Effector memory CD4-positive, alpha-beta T cell (primary cell): ENCODE measurements around the gene SEZ6L2.
"Not testable (repeated sequence)": the region's sequence is repeated elsewhere in the genome, so short reads cannot be mapped to it uniquely, and the experiment has no call there.

Experiments
- DNase-seq, 3 donors: peaks; one replicate each; pipeline ENCODE4 v3.0.0-alpha.2; 2020
- H3K27ac ChIP-seq: 2 replicates; pipeline ENCODE4 v1.7.0; 2013; ENCODE audit warnings: mild to moderate bottlenecking, low read length, moderate library complexity; ENCODE audit not compliant: insufficient read depth, poor library complexity, severe bottlenecking
- H3K27me3 ChIP-seq: replicated peaks from 2 replicates; pipeline ENCODE4 v1.7.0; 2013; ENCODE audit warnings: mild to moderate bottlenecking, low read length; ENCODE audit not compliant: insufficient read depth, control insufficient read depth, poor library complexity, severe bottlenecking
- H3K36me3 ChIP-seq: 2 replicates; pipeline ENCODE4 v1.7.0; 2013; ENCODE audit warnings: mild to moderate bottlenecking, low read length, moderate library complexity; ENCODE audit not compliant: control insufficient read depth, insufficient read depth
- H3K4me1 ChIP-seq: 2 replicates; pipeline ENCODE4 v1.7.0; 2013; ENCODE audit warnings: low read length, mild to moderate bottlenecking; ENCODE audit not compliant: control insufficient read depth, insufficient read depth, poor library complexity, severe bottlenecking
- H3K4me3 ChIP-seq: 2 replicates; pipeline ENCODE4 v1.7.0; 2013; ENCODE audit warnings: low read length, low read depth, mild to moderate bottlenecking; ENCODE audit not compliant: insufficient read depth, poor library complexity, severe bottlenecking
- H3K9me3 ChIP-seq: 2 replicates; pipeline ENCODE4 v1.7.0; 2013; ENCODE audit warnings: mild to moderate bottlenecking, low read length, moderate library complexity; ENCODE audit not compliant: control insufficient read depth

Gene SEZ6L2

DNA sequence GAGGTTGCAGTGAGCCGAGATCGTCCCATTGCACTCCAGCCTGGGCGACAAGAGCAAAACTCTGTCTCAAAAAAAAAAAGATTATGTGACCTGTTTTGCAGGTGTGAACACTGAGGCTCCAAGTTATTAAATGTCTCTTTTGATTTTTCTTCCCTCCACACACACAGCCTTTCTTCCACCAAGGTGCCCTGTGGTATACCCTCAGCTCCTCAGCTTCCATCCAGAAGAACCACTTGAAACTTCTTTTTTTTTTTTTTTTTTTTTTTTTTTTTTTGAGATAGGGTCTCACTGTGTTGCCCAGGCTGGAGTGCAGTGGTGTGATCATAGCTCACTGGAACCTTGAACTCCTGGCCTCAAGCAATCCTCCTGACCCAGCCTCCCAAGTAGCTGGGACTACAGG is 10.0 kb downstream of the SEZ6L2 start:
- not testable (repeated sequence) for H3K27me3 ChIP-seq, H3K36me3 ChIP-seq, H3K27ac ChIP-seq, DNase-seq, H3K9me3 ChIP-seq, H3K4me3 ChIP-seq, H3K4me1 ChIP-seq

GRCh38 chr16:29883987-29884386 is 15.4 kb downstream of the SEZ6L2 start:
- Histone ChIP-seq H3K27ac (no peak overlapping the region), H3K4me3 (no peak overlapping the region), H3K9me3 (no peaks in the 10 kb centered on the region), H3K4me1 (no peaks in the 10 kb centered on the region), H3K36me3 (no peaks in the 10 kb centered on the region), H3K27me3 (no peaks in the 10 kb centered on the region)
- DNase-seq = no peak

DNA sequence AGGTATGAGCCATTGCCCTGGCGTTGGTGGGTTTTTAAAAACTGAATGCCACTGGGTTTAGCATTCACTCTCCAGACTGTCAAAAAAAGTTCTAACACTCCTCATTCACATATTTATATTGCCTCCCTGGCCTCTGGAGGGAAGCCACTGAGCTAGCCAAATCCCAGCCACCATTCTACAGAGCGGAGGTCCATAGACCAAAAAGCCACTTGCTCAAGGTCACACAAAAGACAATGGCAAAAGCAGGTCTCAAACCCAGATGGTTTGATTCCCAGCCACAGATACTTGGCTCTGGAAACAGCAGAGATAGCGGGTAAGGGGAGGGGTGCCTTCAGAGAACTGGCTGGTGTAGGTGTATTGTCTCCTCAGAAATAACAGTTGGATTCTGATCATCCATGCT is 18.3 kb downstream of the SEZ6L2 start:
- H3K4me3 ChIP-seq = no peak overlapping the region
- H3K9me3 ChIP-seq = no peaks in the 10 kb centered on the region
- H3K27ac ChIP-seq = no peak overlapping the region
- no peak for DNase-seq
- peaks cover 7% of the 10 kb centered on the region for H3K27me3 ChIP-seq
- H3K36me3 ChIP-seq = no peaks in the 10 kb centered on the region
- H3K4me1 ChIP-seq = peaks cover 17% of the 10 kb centered on the region

- Histone ChIP-seq H3K27ac (no peak overlapping the region), H3K27me3 (peaks cover 7% of the 10 kb centered on the region), H3K36me3 (no peaks in the 10 kb centered on the region), H3K4me1 (peaks cover 17% of the 10 kb centered on the region), H3K9me3 (no peaks in the 10 kb centered on the region), H3K4me3 (no peak overlapping the region)
- no peak for DNase-seq
Measured at GRCh38 chr16:29878172-29878571, 21.2 kb downstream of the SEZ6L2 start.

DNA sequence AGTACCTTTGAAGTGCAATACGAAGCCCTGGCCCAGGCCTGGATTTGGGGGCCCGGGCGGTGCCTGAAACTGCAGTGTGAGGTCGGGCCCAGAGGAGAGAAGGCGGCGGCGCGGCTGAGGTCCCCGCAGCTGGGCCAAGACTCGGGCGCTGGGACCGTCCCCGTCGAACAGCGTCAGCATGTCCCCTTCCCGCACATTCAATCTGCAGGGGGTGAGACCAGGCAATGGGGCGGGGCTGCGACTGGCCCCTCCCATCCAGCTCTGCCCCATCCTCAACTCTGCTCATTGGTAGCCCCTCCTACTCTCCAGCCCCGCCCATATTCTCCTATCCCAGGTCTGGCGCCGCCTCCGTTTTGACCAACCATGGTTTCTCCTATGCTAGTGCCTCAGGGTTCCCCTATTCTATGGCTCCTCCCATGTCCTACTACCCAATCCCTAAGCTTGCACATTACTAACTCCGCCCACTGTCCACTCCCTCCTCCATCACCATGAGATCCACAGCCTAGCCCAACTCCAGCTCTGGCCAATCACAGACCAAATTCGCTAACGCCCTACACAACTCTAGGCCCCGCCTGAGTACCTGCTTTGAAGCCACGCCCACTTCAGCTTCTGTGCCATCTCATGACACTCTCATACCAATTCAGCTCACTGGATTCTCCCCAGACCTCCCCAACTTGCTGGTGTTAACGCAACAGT is 21.9 kb downstream of the SEZ6L2 start:
- no peaks in the 10 kb centered on the region for H3K36me3 ChIP-seq
- H3K4me3 ChIP-seq = peak overlapping the region; percentile 45
- peaks cover 17% of the 10 kb centered on the region for H3K4me1 ChIP-seq
- H3K27me3 ChIP-seq = peaks cover 7% of the 10 kb centered on the region
- peak; percentile 28 to 30 (median 29) for DNase-seq
- H3K9me3 ChIP-seq = no peaks in the 10 kb centered on the region
- H3K27ac ChIP-seq = no peak overlapping the region

- Histone ChIP-seq H3K27me3 (peaks cover 7% of the 10 kb centered on the region), H3K9me3 (no peaks in the 10 kb centered on the region), H3K36me3 (no peaks in the 10 kb centered on the region), H3K4me1 (peaks cover 17% of the 10 kb centered on the region), H3K27ac (no peak overlapping the region), H3K4me3 (peak overlapping the region; percentile 45)
- DNase-seq = peak in 1 of 3 donors; percentile 13
Measured at GRCh38 chr16:29876594-29877249, 22.6 kb downstream of the SEZ6L2 start.

DNA sequence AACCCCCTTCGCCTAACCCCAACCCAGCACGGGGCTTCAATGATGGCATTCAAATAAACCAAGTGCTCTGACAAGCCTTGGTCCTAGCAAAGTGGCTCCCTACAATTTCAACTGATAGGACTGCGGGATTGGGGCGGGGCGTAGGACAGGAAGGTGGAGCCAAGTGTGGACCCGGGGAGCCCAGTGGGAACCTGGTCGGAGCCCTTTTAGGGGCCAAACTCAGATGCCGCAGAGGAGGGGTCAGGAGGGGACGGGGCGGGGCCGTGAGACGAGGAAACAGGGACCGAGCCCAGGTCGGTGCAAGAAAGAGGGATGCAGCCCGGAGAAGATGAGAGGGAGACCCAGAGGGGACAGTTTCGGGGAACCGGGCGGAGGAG is 23.1 kb downstream of the SEZ6L2 start:
- DNase-seq = no peak
- Histone ChIP-seq H3K27me3 (peaks cover 7% of the 10 kb centered on the region), H3K4me3 (peak overlapping the region; percentile 45), H3K9me3 (no peaks in the 10 kb centered on the region), H3K36me3 (no peaks in the 10 kb centered on the region), H3K27ac (no peak overlapping the region), H3K4me1 (peaks cover 17% of the 10 kb centered on the region)

DNA sequence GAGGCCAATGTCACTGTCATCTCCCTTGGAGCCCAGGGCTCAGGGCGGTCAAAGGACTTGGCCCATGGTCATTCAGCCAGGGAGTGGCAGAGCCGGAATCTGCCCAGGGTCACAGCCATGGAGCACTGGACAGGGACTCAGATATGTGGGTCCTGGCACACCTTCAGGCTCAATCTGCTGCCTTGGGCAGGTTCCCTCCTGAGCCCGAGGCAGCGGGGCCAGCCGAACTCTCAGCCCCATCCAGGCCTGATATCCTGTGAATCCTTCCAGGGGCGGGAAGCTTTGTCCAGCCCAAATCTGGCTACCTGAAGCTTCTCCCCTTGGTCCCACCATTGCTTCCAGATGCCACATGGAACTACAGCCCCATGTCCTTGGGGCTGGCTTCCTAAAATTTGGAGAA is 24.1 kb downstream of the SEZ6L2 start:
- no peak overlapping the region for H3K4me3 ChIP-seq
- no peak for DNase-seq
- H3K27me3 ChIP-seq = peaks cover 7% of the 10 kb centered on the region
- H3K9me3 ChIP-seq = no peaks in the 10 kb centered on the region
- H3K36me3 ChIP-seq = no peaks in the 10 kb centered on the region
- H3K4me1 ChIP-seq = peaks cover 17% of the 10 kb centered on the region
- no peak overlapping the region for H3K27ac ChIP-seq

DNA sequence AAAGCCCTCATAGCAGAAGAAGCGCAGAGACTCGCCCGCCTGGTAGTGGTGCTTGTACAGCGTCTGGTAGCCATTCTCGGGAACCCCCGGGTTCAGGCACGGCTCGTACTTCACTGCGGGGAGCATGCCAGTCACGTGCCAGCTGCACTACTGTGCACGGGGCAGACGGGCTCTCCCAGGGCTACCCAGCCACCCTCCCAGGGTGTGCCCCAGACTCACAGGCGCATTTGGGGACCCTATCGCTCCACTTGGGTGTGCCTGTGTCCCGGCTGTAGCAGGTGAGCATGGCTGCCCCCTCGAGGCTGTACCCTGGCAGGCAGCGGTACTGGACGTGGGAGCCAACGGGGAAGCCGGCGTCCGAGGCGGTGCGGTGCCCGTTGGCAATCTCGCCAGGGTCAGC is 26.0 kb downstream of the SEZ6L2 start:
- DNase-seq = no peak
- H3K4me3 ChIP-seq = no peak overlapping the region
- peaks cover 17% of the 10 kb centered on the region for H3K4me1 ChIP-seq
- H3K27me3 ChIP-seq = peaks cover 7% of the 10 kb centered on the region
- no peaks in the 10 kb centered on the region for H3K36me3 ChIP-seq
- H3K27ac ChIP-seq = no peak overlapping the region
- no peaks in the 10 kb centered on the region for H3K9me3 ChIP-seq

- no peaks in the 10 kb centered on the region for H3K36me3 ChIP-seq
- H3K9me3 ChIP-seq = no peaks in the 10 kb centered on the region
- H3K4me1 ChIP-seq = peaks cover 8% of the 10 kb centered on the region
- no peak overlapping the region for H3K4me3 ChIP-seq
- H3K27me3 ChIP-seq = no peaks in the 10 kb centered on the region
- H3K27ac ChIP-seq = no peak overlapping the region
- no peak for DNase-seq
Measured at GRCh38 chr16:29871822-29872546, 27.4 kb downstream of the SEZ6L2 start.
